NOMO-1 treated with dmso at 0.1 percent for 144 hours (cell line): ENCODE data around the gene B4GALT6.

Experiments used
- DNase-seq: peaks from one replicate; lab custom pipeline; 2025; ENCODE audit not compliant: unreplicated experiment; lab: John Stamatoyannopoulos, UW

The B4GALT6 gene

GRCh38 chr18:31661965-31662364 is 22.4 kb downstream of the B4GALT6 start:
- no peak for DNase-seq

GRCh38 chr18:31660763-31661162 is 23.6 kb downstream of the B4GALT6 start:
- DNase-seq, result no peak

DNA sequence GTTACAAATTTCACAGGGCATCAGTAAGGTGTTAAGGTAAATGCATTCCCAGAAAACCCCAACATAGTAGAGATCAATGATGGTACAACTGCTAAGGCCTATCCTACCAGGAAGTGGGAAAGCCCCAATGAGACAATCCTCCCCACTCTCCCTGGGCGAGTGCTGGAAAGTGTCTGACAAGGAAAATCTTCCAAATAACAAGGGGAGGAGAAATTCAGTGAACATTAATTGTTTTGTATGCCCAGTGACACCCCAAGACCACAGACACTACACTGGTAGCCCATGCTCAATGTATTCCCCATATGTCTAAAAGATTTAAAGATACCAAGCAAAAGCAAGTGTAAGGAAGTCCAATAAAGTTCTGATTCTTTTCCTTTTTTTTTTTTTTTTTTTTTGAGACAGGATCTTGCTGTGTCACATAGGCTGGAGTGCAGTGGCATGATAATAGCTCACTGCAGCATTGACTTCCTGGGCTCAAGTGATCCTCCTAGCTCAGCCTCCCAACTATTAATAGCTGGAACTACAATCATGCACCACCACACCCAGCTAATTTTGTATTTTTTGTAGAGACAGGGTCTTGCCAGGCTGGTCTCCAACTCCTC is 24.7 kb downstream of the B4GALT6 start:
- no peak for DNase-seq

DNA sequence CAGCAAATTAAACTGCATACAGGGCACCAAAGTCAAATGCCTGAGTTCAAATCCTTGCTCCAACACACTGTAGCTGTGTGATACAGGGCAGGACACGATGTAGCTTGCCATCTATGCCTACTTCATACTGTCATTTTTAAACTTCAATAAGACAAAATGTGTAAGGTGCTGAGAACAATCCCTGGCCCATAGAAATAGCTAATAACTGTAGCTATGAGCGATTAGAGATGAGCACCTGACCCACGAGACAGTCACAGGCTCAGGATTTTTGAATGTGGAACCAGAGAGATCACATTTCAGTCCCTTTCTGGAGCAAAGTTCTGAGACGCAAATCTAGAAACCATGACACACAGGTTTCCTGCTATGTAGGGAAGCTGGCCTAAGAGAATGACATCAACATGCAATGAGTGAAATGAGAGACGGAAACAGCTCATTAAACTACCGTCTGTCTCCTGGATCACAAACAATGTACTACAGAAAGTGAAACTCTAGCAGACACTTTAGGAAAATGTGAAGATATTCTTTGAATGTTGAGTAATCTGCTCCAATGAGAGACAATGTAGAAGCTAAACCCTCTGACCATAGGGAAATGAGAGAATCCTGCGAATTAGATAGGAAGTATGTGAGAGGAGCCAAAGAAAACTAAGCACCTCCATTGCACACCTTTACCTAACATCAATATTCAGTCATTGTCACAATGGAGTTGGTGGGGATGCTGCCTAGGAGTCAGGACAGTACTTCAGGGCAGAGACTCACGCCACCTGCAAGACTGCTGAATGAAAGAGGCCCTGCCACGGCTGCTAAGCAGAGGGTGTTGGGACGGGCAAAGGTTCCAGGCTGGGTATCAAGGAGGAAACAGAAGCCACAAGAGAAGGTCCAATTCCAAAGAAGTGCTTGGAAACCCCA is 25.5 kb downstream of the B4GALT6 start:
- DNase-seq, result peak; percentile 22

DNA sequence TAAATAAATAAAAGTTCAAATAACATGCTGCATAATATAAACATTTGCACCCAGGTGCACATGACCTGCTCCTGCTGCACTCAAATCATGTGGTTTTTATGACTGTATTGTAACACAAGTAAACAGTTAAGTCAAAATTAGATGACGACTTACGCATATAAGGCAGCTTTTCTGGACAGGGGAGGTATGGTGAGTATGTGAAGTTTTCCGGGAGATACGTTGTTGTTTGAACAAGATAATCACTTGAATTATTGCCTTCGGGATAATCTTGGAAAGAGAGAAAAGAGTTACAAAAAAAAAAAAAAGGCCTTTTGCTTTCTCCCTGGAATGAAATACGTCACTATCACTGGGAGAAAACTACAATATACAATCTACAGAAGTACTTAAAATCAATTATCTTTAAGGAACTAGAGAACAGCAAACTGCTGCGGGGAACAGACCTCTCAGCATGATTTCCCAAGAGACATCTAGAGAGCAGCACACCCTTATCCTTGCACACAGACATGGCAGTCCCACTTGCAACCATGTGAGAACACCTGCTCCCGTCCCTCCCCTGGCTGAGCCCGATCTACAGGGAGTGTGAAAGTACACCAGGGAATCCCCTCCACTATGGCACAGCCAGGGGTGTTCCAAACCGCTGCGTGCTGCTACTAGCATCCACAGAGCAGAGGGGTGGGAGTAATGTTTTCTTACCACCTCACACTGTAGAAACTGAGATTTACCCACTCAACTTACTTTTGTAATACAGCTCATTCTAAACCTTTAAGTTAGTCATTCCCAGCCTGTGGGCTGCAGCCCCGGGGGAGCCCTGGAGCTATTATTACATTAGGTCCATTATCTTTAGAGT is 26.3 kb downstream of the B4GALT6 start:
- no peak for DNase-seq

DNA sequence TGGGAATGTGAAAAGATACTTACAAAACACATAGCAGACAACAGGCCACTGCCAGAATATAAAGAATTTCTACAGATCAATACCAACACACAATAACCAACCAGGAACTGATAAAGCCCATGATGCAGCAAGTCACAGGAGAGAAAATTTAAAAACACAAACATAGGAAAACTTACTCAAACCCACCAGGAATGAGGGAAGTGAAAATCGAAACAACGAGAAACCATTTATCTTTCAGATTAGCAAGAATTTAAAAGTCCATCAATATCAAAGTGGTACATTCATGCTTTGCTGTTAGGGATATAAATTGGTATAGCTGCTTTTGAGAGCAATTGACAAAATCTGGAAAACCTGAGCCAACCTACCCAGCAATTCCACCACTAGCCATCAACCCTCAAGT is 27.6 kb downstream of the B4GALT6 start:
- no peak for DNase-seq

- DNase-seq, result no peak
Observed at GRCh38 chr18:31655354-31655753, 29.0 kb downstream of the B4GALT6 start.

GRCh38 chr18:31652877-31653276 is 31.5 kb downstream of the B4GALT6 start:
- DNase-seq, result no peak

DNA sequence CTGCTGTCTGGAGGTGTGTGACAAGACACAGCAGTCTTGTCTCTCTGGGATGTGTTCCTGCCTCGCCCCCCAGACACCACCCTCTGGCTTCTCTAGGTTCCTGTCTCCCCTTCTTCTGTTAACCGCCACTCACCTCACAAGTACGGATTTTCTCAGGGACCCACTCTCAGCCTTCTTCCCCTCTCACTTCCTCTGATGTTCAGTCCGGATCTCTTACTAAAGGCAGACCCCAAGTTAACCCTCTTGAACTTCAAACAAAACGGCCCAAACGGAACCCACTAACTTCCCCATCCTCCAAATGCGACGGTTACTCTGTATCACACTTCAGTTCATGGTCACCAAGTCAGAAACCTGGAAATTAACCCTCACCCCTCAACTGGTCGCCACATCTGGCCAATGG is 32.0 kb downstream of the B4GALT6 start:
- DNase-seq, result no peak

- DNase-seq, result no peak
Observed at GRCh38 chr18:31651369-31651768, 33.0 kb downstream of the B4GALT6 start.

DNA sequence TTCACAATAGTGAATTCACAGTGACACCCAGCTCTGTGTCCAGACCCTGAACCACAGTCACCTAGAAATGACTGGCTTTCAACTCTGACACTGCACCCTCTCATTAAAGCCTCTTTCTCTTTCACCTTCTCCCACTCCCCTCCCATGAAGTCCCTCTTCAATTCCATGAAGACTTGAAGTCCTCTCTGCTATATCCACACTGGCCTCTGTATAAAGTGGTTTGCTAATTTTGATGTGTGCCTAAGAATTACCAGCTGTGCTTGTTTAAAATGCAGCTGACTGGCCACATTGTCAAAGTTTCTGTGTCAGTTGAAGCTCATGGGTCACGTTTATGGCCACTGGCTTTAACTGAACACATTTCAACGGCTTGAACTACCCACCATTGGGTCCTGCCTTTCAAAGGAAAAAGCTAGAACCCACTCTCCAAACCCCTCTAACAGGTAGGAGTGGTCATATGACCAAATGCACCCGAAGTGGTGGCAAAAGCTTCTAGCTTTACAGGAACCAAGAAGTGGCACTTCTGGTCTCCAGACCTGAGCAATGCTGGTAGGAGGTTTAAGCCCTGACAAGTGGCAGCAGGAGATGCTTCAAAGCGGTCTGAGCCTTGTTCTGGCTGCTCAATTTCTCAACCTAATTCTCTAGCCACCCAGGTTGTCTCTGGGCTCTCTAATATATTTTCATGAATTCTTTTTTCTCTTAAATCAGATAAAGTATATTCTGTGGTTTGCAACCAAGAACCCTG is 34.2 kb downstream of the B4GALT6 start:
- DNase-seq, result no peak

- DNase-seq, result no peak
Observed at GRCh38 chr18:31649449-31649848, 34.9 kb downstream of the B4GALT6 start.

- no peak for DNase-seq
Observed at GRCh38 chr18:31648966-31649429, 35.4 kb downstream of the B4GALT6 start.

DNA sequence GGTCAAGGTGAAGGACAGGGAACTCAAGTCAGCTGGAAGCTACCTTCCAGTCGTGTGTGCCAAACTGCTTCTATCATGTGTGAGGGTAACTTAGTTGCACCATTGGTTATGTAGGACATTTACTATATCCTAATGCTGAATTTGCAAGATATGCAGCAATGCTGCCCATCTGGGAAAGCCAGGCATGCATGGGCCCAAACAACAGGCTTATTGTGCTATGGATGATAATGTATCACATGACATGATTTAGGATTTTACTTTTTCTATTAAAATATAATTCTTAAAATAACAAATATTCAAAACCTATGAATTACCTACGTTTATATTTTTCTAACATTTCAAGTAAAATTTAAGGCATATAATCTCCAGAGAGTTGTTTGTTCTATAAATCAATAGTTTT is 35.9 kb downstream of the B4GALT6 start:
- no peak for DNase-seq

- DNase-seq, result no peak
Observed at GRCh38 chr18:31647127-31647753, 37.1 kb downstream of the B4GALT6 start.

DNA sequence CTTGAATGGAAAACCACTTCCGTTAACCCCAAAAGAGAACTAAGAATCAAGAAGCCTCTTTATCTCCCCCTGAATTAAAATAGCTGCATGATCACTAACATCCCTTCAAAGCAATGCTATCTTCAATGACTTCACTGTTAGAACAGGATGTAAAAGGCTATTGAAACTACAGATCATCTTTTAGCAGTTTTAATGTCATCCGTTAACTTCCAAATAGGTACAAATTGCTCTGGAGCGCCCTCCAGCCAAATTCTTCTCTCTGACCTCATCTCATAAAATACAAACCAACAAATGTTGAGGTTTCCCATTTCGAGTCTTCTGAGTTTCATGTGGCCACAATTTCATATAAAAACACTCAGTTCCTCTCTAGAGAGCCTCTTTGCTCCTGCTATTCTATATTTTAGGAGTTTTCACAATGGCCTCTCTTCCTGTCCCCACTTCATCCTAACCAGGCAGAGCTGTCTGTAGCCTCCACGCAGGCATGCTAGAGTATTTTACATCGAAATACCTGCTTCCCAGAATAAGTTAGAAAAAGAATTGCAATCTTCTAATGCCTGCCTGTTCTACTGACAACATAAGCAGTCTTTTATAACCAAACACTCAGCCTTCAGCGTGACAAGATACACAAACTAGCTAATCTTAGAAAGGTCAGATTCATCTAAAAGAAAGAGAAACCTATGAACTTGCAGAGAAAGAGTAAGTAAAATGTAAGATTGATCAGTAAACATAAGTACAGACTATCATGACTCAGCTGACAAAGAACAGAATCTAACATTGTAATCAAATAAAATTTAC is 37.9 kb downstream of the B4GALT6 start:
- DNase-seq, result no peak

DNA sequence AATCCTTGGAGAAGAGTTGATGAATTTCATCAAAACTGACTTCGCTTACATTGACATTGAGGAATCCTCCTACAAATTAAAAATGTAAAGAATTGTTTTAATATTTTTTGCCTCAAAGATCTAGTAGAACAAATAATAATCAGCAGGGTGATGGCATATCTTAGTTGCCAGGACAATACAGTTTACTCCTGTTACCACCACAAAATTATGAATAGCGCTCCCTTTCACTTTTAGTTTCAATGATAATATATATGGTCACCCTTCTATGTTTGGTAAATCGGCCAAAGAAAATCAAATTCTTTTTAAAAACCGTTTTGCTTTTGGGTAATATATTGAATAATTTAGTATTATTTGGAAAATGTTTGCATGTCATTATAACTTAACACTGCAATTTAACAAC is 39.0 kb downstream of the B4GALT6 start:
- DNase-seq, result no peak

DNA sequence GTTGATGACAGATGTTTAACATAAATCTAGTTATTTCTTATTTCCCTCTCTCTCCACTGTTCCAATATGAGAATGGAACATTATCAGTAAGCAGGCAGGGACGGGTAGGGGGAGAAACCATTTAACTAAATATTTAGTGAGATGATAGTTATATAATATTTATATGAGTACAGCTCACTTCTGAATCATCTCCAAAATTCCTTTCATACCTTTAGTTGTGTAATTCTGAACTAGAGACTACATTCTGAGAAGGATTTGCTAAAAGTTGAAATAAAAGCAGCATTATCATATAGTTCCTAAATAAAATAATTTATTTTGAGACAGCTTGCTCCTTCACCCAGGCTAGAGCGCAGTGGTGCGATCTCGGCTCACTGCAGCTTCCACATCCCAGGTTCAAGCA is 41.4 kb downstream of the B4GALT6 start:
- no peak for DNase-seq

DNA sequence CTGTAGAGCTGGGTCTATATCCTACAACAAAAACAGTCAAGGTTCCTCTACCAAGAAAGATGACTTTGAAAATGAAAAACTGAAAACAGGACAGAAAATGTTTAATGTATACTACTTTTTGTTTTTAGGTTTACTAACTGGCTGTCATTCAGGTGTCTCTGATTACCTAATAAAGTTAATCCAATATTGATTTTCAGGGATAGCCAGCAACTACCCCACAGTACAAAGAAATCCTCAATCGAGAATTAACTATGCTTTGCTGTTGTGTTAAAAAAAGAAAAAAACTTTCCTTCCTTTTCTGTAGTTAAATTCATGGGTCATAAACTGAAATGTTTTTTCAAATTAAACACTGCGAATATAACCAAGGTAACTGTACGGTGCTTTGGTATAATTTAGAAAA is 46.9 kb downstream of the B4GALT6 start:
- DNase-seq, result no peak

- no peak for DNase-seq
Observed at GRCh38 chr18:31636387-31636786, 48.0 kb downstream of the B4GALT6 start.
